ENCODE results near the gene PCDH9.

GRCh38 chr13:66560991-66561390, 669.1 kb downstream of the PCDH9 start:
- no peak for TF ChIP-seq GABPA (IDR thresholded peaks at IDR 0.05; ENCODE audit: low read depth)
- no peak for TF ChIP-seq CTCF (IDR thresholded peaks at IDR 0.05; ENCODE audit: insufficient read depth, low read length)
- no peak for TF ChIP-seq POLR2AphosphoS5 (IDR thresholded peaks at IDR 0.05; ENCODE audit: low read depth)
